ENCODE measurements around the gene FARSA. TPM values are rescaled to one million over a fixed set of nuclear protein-coding genes. Genes with fewer than 3 reads are reported as not detected.
"Not testable (repeated sequence)": the region's sequence is repeated elsewhere in the genome, so short reads cannot be mapped to it uniquely, and the experiment has no call there.

FARSA gene
- total and polyA plus RNA-seq, 12 donors = 33.5 to 102 (median 52.1) TPM

- TF ChIP-seq CTCF (IDR thresholded peaks at IDR 0.05) (no peak), POLR2A (IDR thresholded peaks at IDR 0.05) (no peak)
- intact Hi-C loops (cut with DNase I) = no loop called here
- Histone ChIP-seq H3K9me3 (replicated peaks in 1 of 3) (no peaks in the 10 kb centered on the region), H3K4me3 (no peak overlapping the region), H3K27me3 (no peaks in the 10 kb centered on the region), H3K27ac (no peak overlapping the region), H3K36me3 (replicated peaks in 1 of 2) (peaks cover 0 to 76% of the 10 kb centered on the region in 2 donors), H3K4me1 (replicated peaks in 1 of 2) (no peaks in the 10 kb centered on the region)
- 94 to 99% (median 96%) methylated on average over 16 to 29 of the region's 29 CpGs for WGBS, 4 donors
- DNase-seq = no peak
These were observed 8.7 kb downstream of the FARSA start for GRCh38 chr19:12924621-12925310.

- H3K4me3 ChIP-seq = no peak overlapping the region
- H3K27me3 ChIP-seq = no peaks in the 10 kb centered on the region
- no peak for DNase-seq
These were observed 10.6 kb downstream of the FARSA start for GRCh38 chr19:12922959-12923358.

GRCh38 chr19:12921047-12921446 lies 12.5 kb downstream of the FARSA start:
- 61 to 78% (median 68%) methylated on average over 3 of the region's 3 CpGs for WGBS, 4 donors
- no peaks in the 10 kb centered on the region for H3K27me3 ChIP-seq
- H3K4me1 ChIP-seq (replicated peaks in 1 of 2) = peaks cover 3 to 4% of the 10 kb centered on the region in 2 donors
- TF ChIP-seq CTCF (IDR thresholded peaks at IDR 0.05) = no peak
- H3K27ac ChIP-seq = no peak overlapping the region
- no peaks in the 10 kb centered on the region for H3K9me3 ChIP-seq (replicated peaks in 1 of 3)
- no peak for DNase-seq
- H3K36me3 ChIP-seq (replicated peaks in 1 of 2) = peaks cover 0 to 39% of the 10 kb centered on the region in 2 donors
- H3K4me3 ChIP-seq = no peak overlapping the region
- intact Hi-C loops (cut with DNase I) = no loop called here

More at GRCh38 chr19:12922959-12923358, 10.6 kb downstream of the FARSA start:
- intact Hi-C loops (cut with DNase I) = no loop called here
- WGBS, 4 donors = 95 to 99% (median 95%) methylated on average over 4 of the region's 4 CpGs
- no peak overlapping the region for H3K27ac ChIP-seq
- no peak for TF ChIP-seq POLR2A (IDR thresholded peaks at IDR 0.05)
- TF ChIP-seq CTCF (IDR thresholded peaks at IDR 0.05) = no peak
- peaks cover 3 to 4% of the 10 kb centered on the region in 2 donors for H3K4me1 ChIP-seq (replicated peaks in 1 of 2)
- no peaks in the 10 kb centered on the region for H3K9me3 ChIP-seq (replicated peaks in 1 of 3)
- H3K36me3 ChIP-seq (replicated peaks in 1 of 2) = peaks cover 0 to 58% of the 10 kb centered on the region in 2 donors

GRCh38 chr19:12918253-12918652 lies 15.3 kb downstream of the FARSA start:
- Histone ChIP-seq H3K9me3 (replicated peaks in 1 of 3) (no peaks in the 10 kb centered on the region), H3K27me3 (no peaks in the 10 kb centered on the region), H3K4me1 (replicated peaks in 1 of 2) (peaks cover 4 to 6% of the 10 kb centered on the region in 2 donors), H3K36me3 (replicated peaks in 1 of 2) (peaks cover 0 to 11% of the 10 kb centered on the region in 2 donors), H3K27ac (no peak overlapping the region), H3K4me3 (no peak overlapping the region)
- WGBS, 4 donors = 89 to 92% (median 90%) methylated on average over 14 of the region's 14 CpGs
- intact Hi-C loops (cut with DNase I) = no loop called here
- TF ChIP-seq CTCF (IDR thresholded peaks at IDR 0.05) (no peak), POLR2A (IDR thresholded peaks at IDR 0.05) (no peak)
- DNase-seq = no peak

- intact Hi-C loops (cut with DNase I); H3K27me3 ChIP-seq; H3K27ac ChIP-seq; H3K4me3 ChIP-seq; H3K36me3 ChIP-seq (replicated peaks in 1 of 2); H3K9me3 ChIP-seq (replicated peaks in 1 of 3); DNase-seq: not testable (repeated sequence)
- WGBS, 4 donors = 72 to 90% (median 84%) methylated on average over 4 of the region's 4 CpGs
- H3K4me1 ChIP-seq (replicated peaks in 1 of 2) = peaks cover 4 to 18% of the 10 kb centered on the region in 2 donors
These were observed 17.7 kb downstream of the FARSA start for GRCh38 chr19:12915860-12916259.
